Measurements from ENCODE around the gene STYK1.

DNA sequence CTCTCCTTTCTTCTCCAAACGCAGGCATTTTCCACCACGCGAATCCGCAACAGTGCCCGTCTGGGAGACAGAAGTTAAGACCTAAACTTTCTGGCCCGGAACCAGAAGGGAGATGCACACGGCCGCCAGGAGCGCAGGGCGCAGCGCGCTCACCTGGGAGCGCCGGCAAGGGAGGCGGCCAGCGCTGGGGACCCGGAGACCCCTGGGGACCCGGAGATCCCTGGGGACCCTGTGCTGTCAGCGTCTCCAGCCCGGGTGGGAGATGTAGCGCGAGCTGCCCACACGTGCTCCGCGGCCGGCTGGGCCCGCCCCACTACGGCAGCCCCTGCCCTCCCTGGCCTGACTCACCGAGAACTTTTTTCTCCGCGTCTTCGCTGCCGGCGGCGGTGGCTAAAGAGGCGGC lies 48.7 kb upstream of the STYK1 start:
- TF ChIP-seq YY1 (IDR thresholded peaks at IDR 0.05; ENCODE audit: low read depth, low read length) (no peak), HCFC1 (IDR thresholded peaks at IDR 0.05; ENCODE audit: low read length) (no peak)

Measured in GM12878 (cell line).